ENCODE results near the gene AHSG.
A peak's percentile ranks its signal among the peaks of the same experiment; 100 is the strongest.

Gene AHSG

DNA sequence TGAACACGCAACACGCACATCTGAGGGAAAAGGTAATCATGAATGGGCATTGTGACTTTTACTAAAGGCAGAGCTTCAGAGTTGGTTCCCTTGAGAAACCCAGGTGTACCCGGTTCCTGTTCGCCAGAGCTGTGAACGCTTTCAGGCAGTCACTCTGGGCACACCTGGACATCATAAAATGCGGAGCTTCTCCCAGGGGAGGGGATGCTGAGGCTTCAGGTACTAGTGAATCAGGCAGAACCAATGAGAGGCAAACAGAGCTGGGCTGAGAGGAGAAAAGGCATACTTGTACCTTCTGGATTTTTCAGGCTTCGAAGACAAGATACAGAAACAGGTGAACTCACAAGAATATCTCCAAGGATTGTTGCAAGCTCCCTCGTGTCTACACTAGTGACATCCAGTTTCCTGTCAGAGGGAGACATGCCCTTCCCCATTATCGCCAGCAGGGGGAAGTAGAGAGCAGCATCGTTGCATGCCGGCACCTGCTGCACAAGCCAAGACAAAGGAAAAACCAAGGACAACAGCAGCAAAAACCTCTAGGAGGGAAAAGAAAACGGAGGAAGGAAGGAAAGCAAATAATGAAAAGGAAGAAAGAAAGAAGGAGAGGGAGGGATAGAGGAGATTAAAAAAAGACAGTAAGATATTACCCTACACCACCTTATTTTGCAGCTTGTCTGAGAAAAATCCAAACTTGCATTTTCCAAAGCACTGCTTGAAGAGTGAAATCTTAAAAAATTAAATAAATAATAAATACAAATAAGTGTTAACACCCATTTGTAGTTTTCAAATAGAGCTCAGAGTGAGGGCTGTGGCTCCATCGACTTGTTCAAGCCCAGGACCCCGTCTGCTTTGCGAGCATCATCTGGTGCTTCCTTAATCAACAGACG is 2.0 kb downstream of the AHSG start:
- TF ChIP-seq, protein P1, sequence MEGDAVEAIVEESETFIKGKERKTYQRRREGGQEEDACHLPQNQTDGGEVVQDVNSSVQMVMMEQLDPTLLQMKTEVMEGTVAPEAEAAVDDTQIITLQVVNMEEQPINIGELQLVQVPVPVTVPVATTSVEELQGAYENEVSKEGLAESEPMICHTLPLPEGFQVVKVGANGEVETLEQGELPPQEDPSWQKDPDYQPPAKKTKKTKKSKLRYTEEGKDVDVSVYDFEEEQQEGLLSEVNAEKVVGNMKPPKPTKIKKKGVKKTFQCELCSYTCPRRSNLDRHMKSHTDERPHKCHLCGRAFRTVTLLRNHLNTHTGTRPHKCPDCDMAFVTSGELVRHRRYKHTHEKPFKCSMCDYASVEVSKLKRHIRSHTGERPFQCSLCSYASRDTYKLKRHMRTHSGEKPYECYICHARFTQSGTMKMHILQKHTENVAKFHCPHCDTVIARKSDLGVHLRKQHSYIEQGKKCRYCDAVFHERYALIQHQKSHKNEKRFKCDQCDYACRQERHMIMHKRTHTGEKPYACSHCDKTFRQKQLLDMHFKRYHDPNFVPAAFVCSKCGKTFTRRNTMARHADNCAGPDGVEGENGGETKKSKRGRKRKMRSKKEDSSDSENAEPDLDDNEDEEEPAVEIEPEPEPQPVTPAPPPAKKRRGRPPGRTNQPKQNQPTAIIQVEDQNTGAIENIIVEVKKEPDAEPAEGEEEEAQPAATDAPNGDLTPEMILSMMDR (IDR thresholded peaks at IDR 0.05) = peak; percentile 97

GRCh38 chr3:186616299-186616617 is 3.4 kb downstream of the AHSG start:
- TF ChIP-seq, protein P1 (IDR thresholded peaks at IDR 0.05) = no peak

GRCh38 chr3:186617036-186617946 is 4.4 kb downstream of the AHSG start:
- TF ChIP-seq, protein P1 (IDR thresholded peaks at IDR 0.05) = peak; percentile 95

DNA sequence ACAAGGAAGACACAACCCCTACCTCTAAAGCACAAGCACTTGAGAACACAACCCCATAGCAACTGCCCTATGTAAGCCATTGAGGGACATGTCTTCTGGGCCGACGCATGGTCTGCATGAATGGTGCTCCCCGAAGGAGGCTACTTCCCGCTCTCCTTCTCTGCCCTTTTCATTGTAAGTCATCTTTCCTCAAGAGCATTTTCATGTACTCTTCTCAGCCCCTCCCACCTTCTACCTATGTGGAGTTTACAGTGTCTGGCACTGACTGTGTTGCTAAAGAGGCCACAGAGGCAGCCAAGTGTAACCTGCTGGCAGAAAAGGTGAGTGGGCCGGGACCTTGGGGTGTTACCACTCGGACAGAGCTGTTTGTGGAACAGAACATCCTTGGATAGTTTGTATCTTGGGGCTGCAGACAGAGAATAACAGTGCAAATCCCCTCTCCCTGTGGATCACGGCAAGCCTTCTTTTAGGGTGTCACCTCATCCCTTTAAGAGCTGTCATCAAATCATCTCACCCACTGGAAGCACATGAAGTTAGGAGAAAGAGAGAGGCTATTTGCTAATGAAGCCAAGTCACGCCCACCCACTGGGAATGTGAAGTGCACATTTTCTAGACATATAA is 5.6 kb downstream of the AHSG start:
- TF ChIP-seq, protein P1 (IDR thresholded peaks at IDR 0.05) = no peak

DNA sequence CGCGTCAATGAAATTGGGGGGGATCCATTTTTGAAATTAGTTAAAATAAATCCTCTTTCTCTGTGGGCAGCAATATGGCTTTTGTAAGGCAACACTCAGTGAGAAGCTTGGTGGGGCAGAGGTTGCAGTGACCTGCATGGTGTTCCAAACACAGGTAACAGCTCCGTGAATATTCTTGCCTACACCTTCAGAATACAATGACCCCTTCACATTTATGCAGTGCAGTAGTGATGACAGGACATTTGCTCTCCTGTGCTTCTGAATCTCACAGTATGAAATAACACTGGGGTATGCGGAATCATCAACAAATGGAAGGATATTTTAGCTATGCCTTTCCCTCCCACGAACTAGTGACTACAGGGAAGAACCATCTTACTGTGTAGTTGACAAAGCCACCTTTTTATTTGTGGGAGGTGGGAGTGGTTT is 6.9 kb downstream of the AHSG start:
- TF ChIP-seq, protein P1 (IDR thresholded peaks at IDR 0.05) = no peak

- TF ChIP-seq, protein P1 (IDR thresholded peaks at IDR 0.05) = no peak
These were observed 7.6 kb downstream of the AHSG start for GRCh38 chr3:186620213-186621092.
